Naive B cell (primary cell): ENCODE results near the gene STRC. TPM values are rescaled to one million over a fixed set of nuclear protein-coding genes. Genes with fewer than 3 reads are reported as not detected.
"Not testable (repeated sequence)": the region's sequence is repeated elsewhere in the genome, so short reads cannot be mapped to it uniquely, and the experiment has no call there.

Experiments used
- ATAC-seq, 2 donors: fragments of 150-1000 bp; cut with Tn5 transposase; 2 replicates each; pipeline ENCODE4 v1.10.0; 2021; ENCODE audit warnings: low read depth in 2 of 2, mild to moderate bottlenecking in 2 of 2, moderate library complexity in 2 of 2
- DNase-seq: peaks from one replicate; pipeline ENCODE4 v3.0.0; 2022
- H3K27ac Mint-ChIP-seq, 6 donors: one replicate each; pipeline ENCODE4 v1.8.0; 2020 to 2022; ENCODE audit warnings: mild to moderate bottlenecking in 6 of 6, mixed read lengths in 6 of 6, moderate library complexity in 5 of 6, inconsistent platforms in 2 of 6
- H3K27me3 Mint-ChIP-seq, 3 donors: one replicate each; pipeline ENCODE4 v1.8.0; 2021 to 2022; ENCODE audit warnings: mixed read lengths in 3 of 3, mild to moderate bottlenecking in 1 of 3
- H3K36me3 Mint-ChIP-seq, 2 donors: one replicate each; pipeline ENCODE4 v1.8.0; 2020 to 2022; ENCODE audit warnings: mixed read lengths in 2 of 2, inconsistent platforms in 1 of 2, mild to moderate bottlenecking in 1 of 2
- H3K4me1 Mint-ChIP-seq, 3 donors: one replicate each; pipeline ENCODE4 v1.8.0; 2020 to 2022; ENCODE audit warnings: mixed read lengths in 3 of 3, inconsistent platforms in 1 of 3, mild to moderate bottlenecking in 1 of 3, moderate library complexity in 1 of 3
- H3K4me3 Mint-ChIP-seq, 8 donors: one replicate each; pipeline ENCODE4 v1.8.0; 2020 to 2022; ENCODE audit warnings: mild to moderate bottlenecking in 8 of 8, mixed read lengths in 8 of 8, moderate library complexity in 8 of 8, inconsistent platforms in 2 of 8
- H3K9me3 Mint-ChIP-seq, 7 donors: one replicate each; pipeline ENCODE4 v1.8.0; 2020 to 2022; ENCODE audit warnings: mixed read lengths in 7 of 7, mild to moderate bottlenecking in 5 of 7, inconsistent platforms in 2 of 7, moderate library complexity in 1 of 7
- polyA plus RNA-seq, 6 donors: library from polyadenylated mRNA; unstranded; fragments of 300-500 nt; fragmentation: Illumina TruSeq; gene quantifications; one replicate each; pipeline ENCODE4 v1.2.3, GENCODE V29; 2021; ENCODE audit warnings: low read depth in 6 of 6

The STRC gene
- not detected for polyA plus RNA-seq

DNA sequence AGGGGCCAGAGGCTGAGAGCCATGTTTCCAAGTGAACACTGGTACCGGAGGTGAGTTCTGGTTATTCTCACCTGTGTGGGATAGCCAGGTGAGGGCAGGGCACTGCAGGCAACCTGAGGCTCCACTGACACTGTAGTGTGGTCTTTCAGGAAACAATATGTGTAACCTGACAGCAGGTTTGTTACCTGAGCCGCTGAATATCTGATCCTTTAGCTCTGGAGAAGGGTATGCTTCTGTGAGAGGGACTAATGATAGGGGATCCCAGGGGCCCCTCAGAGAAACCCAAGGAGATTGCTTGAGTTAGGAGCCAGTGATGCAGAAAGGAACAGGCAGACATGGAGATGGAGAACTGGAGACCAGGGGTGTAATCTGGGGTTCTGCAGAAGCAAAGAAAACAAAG lies at the start of gene STRC:
Gene STRC, minus strand, starts transcription at position 101 of the 400 bp plus-strand sequence. Its CDS starts 78 bp downstream, at position 23.
- DNase-seq, H3K4me1 Mint-ChIP-seq, H3K27ac Mint-ChIP-seq, H3K4me3 Mint-ChIP-seq, H3K9me3 Mint-ChIP-seq, ATAC-seq, H3K36me3 Mint-ChIP-seq: not testable (repeated sequence)
- H3K27me3 Mint-ChIP-seq: peaks cover 8 to 13% (median 12%) of the 10 kb centered on the region in 3 donors

DNA sequence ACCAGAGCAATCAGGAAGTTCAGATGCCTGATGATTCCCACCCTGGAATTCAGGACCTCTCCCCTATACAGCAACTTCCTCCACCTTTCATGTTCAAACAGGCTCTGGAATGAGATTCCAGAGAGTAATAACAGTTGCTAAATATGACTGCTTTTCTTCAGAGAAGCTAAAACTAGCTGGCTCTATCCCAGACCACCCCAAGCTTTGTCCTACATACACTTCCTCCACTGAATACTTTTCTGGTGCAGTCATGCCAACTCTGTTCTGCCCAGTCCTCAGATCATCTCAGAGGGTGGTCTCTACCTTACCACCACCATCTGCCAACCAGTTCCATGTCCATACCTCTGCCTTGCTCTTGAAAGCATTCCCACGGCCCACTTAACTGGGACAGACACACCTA lies 47.6 kb upstream of the STRC start:
- H3K36me3 Mint-ChIP-seq, ATAC-seq, DNase-seq, H3K27me3 Mint-ChIP-seq, H3K9me3 Mint-ChIP-seq, H3K4me3 Mint-ChIP-seq, H3K27ac Mint-ChIP-seq, H3K4me1 Mint-ChIP-seq: not testable (repeated sequence)

DNA sequence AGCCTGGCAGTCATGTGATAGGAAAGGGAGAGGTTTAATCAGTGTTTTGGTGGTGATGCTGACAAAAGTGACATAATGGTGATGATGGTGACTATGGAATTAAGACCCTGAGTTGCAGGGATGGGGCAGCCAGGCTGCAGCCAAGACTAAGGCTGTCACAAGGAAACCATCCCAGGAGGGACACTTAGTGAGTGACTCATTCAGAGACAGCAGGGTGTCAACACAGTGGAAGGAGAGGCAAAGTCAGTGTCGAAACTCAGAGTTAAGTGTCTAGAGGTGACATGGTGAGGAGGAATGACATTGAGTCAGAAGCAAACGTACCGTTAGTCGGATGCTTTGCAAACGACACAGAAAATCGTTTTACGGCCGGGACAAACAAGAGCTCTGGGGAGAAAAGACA lies 44.7 kb upstream of the STRC start:
- not testable (repeated sequence) for H3K27me3 Mint-ChIP-seq, H3K27ac Mint-ChIP-seq, H3K9me3 Mint-ChIP-seq, ATAC-seq, DNase-seq, H3K4me3 Mint-ChIP-seq, H3K4me1 Mint-ChIP-seq, H3K36me3 Mint-ChIP-seq

DNA sequence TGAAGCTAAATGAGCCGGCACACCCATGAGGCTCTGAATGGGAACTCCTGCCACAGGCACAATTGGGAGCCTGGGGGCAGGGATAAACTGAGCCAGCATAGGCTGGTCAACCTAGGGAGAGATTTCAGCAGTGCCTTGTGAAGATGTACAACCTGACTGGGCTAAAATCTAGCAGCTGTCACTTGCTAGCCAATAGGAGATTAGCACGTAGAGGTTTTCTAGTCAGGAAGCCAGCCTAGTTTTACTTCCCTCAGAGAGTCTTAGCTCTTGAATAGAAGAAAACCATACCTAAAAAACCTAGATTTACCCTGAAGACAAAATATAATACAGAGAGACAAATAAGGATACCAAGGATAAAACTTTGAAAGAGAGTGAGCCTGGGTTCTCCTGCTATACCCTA lies 43.7 kb upstream of the STRC start:
- ATAC-seq: peak; percentile 32 to 52
- H3K27me3 Mint-ChIP-seq, H3K4me1 Mint-ChIP-seq, H3K9me3 Mint-ChIP-seq, H3K27ac Mint-ChIP-seq, H3K4me3 Mint-ChIP-seq, DNase-seq, H3K36me3 Mint-ChIP-seq: not testable (repeated sequence)

DNA sequence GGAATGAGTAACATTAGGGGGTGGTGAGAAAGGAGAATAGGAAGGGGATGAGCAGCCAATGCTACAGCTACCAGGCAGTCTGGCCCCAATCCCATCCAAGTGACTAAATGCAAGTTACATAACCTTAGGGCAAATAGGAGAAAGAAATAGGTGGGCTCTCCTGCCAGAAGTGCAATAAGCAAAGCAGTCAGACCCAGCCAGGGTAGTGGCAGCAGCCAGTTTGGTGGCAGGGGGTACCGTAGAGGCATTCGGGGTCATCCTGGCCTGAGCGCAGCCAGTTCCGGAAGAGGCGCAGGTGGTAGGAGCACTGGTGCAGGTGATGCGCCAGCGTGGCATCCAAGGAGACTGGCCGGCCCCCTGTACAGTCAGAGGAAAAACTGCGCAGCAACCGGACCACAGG lies 41.1 kb upstream of the STRC start:
- not testable (repeated sequence) for H3K9me3 Mint-ChIP-seq, H3K4me3 Mint-ChIP-seq, DNase-seq, H3K27ac Mint-ChIP-seq, ATAC-seq, H3K36me3 Mint-ChIP-seq, H3K4me1 Mint-ChIP-seq, H3K27me3 Mint-ChIP-seq

DNA sequence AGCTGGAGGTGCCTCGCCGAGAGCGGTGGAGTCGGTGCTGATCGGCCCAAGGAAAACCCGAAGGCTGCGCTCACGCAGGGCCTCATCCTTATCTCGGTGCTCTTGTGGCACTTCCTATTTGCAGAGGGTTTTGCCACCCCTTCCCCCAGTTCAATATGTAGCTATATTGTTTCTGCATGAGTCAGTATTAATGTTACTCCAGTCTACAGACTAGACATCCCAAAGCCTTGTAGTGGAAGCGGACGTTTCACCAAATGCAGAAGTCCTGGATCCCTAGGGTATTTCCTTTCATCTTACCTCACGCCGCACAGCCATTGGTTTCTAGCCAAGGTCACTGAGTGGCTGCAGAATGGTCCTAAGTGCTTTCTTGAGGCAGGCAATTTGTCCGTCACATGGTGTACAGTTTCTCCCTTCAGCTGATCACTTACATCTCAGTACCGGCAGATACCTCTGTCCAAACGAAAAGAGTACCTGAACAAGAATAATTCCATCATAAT lies 30.9 kb upstream of the STRC start:
- H3K9me3 Mint-ChIP-seq, DNase-seq, H3K27me3 Mint-ChIP-seq, H3K27ac Mint-ChIP-seq: not testable (repeated sequence)
- ATAC-seq: peak; percentile 54 to 58
- H3K4me3 Mint-ChIP-seq: peak overlapping the region in 1 of 8 donors; percentile 60
- H3K36me3 Mint-ChIP-seq: peaks cover 0 to 15% of the 10 kb centered on the region in 2 donors
- peaks cover 0 to 10% (median 8%) of the 10 kb centered on the region in 3 donors for H3K4me1 Mint-ChIP-seq

DNA sequence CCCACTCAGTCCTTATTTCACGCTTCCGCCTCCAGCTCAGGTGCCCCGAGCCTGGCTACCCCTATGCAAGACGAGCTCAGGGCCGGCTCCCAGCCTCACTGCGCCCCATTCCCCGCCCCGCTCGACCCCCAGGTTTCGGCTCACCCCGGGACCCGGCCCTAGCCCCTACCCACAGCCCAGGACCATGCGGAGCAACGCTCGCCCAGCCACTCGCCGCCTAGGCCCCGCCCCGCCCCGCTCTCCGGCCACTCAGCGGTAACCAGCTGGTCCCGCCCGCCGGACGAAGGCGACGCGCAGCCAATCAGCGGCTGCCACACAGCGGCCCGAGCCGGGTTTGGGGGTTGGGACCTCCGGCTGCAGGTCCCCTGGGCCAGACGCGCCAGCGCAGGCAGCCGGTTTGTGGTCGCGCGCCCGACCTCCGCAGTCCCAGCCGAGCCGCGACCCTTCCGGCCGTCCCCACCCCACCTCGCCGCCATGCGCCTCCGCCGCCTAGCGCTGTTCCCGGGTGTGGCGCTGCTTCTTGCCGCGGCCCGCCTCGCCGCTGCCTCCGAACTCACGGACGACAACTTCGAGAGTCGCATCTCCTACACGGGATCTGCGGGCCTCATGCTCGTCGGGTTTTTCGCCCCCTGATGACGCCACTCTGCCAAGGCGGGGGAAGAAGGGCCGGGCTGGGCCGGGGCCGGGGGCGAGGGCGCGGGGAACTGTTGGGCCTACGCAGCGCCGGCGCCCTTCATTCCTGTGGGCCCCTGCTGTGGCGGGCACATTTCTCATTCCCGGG lies 30.2 kb upstream of the STRC start, which contains the start of gene CATSPER2:
Gene CATSPER2, minus strand, starts transcription at position 196 of the 781 bp plus-strand sequence. CDS start 783 bp downstream, outside the sequence.
- H3K27me3 Mint-ChIP-seq: no peaks in the 10 kb centered on the region
- ATAC-seq: peak in 1 of 2 donors; percentile 35
- no peak for DNase-seq
- peaks cover 0 to 15% of the 10 kb centered on the region in 2 donors for H3K36me3 Mint-ChIP-seq
- H3K9me3 Mint-ChIP-seq: no peaks in the 10 kb centered on the region
- H3K4me1 Mint-ChIP-seq: peaks cover 0 to 10% (median 8%) of the 10 kb centered on the region in 3 donors
- H3K4me3 Mint-ChIP-seq: peak within 1 kb of the TSS in 1 of 8 donors; percentile 15
- no peak within 1 kb of the TSS for H3K27ac Mint-ChIP-seq

DNA sequence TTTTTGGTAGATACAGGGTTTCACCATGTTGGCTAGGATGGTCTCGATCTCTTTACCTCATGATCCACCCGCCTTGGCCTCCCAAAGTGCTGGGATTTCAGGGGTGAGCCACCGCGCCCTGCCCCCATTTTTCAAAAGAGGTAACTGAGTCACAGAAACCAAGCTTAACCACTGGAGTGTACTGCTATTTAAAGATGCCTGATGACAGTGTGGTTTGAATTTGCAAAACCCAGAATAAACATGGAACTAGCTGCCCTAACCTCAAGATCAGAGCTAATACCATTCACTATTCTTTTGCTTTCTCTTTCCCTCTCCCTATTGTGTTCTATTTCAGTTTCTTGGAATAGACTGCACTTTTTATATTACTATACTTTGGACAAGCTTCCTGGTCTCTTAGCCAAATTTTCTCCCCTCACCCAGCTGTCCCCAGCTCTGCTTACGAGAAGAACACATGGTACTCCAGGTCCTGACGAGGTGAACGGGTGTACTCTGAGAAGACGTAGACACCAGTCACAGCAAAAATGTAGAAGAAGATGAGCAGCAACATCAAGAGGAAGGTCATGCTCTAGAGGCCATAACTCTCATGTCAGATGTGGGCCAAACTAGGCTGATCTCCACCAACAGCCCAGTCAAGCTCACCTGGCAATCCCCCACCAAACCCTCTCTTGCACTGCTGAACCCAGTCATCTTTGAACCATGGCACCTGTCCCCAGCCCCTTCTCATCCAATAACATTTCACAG lies 20.0 kb upstream of the STRC start:
- ATAC-seq: peak in 1 of 2 donors; percentile 35
- H3K4me3 Mint-ChIP-seq, H3K9me3 Mint-ChIP-seq, DNase-seq, H3K4me1 Mint-ChIP-seq, H3K36me3 Mint-ChIP-seq, H3K27me3 Mint-ChIP-seq: not testable (repeated sequence)
- H3K27ac Mint-ChIP-seq: peak overlapping the region in 2 of 6 donors; percentile 32 to 38

DNA sequence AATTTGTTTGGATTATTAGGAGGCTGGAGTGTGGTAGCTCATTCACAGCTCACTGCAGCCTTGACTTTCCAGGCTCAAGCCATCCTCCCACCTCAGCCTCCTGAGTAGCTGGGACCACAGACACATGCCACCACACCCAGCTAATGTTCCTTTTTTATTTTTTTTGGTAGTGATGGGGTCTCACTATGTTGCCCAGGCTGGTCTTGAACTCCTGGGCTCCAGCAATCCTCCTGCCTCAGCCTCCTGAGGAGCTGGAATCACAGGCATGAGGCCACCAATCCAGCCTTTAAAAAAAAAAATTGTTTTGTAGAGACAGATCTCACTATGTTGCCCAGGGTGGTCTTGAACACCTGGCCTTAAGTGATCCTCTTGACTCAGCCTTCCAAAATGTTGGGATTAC lies 8.3 kb upstream of the STRC start:
- peak overlapping the region in 2 of 6 donors; percentile 58 to 80 for H3K27ac Mint-ChIP-seq
- H3K27me3 Mint-ChIP-seq, DNase-seq, H3K4me3 Mint-ChIP-seq, ATAC-seq, H3K9me3 Mint-ChIP-seq, H3K4me1 Mint-ChIP-seq, H3K36me3 Mint-ChIP-seq: not testable (repeated sequence)

DNA sequence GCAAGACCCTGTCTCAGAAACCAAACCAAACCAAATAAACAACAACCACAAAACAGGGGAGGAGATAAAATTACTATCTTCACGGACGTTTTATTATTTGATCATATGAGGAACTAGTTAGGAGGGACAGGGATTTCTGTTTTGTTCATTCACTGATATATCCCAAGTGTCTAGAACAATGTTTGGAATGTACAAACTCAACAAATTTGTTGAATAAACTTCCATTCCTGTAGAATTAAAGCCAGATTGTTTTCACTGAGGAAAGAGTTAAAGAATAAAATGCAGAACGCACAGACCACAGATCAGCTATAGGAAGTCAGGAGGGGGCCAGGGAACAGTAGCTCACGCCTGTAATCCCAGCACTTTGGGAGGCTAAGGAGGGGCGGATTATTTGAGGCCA lies 6.5 kb upstream of the STRC start:
- DNase-seq: no peak
- no peak overlapping the region for H3K4me3 Mint-ChIP-seq
- peaks cover 9 to 14% (median 14%) of the 10 kb centered on the region in 3 donors for H3K27me3 Mint-ChIP-seq
- no peaks in the 10 kb centered on the region for H3K36me3 Mint-ChIP-seq
- ATAC-seq: no peak
- H3K9me3 Mint-ChIP-seq: no peaks in the 10 kb centered on the region
- no peaks in the 10 kb centered on the region for H3K4me1 Mint-ChIP-seq
- no peak overlapping the region for H3K27ac Mint-ChIP-seq

DNA sequence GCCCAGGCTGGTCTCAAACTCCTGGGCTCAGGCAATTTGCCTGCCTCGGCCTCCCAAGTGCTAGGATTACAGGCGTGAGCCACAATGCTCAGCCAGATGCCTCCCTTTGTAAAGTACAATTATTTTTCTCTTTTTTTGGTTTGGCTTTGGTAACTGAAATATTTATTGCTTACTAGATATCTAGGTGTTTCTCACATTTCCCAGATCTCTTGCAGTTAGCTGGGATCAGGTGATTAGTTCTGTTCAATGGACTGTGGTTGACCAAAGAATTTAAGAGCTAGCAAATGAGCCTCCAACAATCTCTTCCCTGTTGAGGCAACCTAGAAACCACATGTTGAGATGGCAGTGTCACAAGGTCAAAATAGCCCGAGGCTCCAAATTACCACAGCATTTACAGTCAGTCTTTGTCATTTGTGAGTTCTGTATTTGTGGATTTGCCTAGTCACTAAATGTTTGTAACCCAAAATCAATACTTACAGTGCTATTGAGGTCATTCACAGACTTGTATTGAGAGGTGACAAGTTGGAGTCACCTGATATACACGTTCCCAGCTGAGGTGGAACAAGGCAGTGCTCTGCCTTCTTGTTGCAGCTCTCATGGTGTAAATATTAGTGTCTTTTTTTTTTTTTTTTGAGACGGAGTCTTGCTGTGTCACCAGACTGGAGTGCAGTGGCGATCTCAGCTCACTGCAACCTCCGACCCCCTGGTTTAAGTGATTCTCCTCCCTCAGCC lies 3.6 kb upstream of the STRC start:
- H3K27ac Mint-ChIP-seq: peak overlapping the region in 1 of 6 donors; percentile 72
- not testable (repeated sequence) for H3K9me3 Mint-ChIP-seq, ATAC-seq, H3K4me1 Mint-ChIP-seq, H3K4me3 Mint-ChIP-seq, DNase-seq, H3K36me3 Mint-ChIP-seq
- H3K27me3 Mint-ChIP-seq: peaks cover 18 to 19% (median 19%) of the 10 kb centered on the region in 3 donors

DNA sequence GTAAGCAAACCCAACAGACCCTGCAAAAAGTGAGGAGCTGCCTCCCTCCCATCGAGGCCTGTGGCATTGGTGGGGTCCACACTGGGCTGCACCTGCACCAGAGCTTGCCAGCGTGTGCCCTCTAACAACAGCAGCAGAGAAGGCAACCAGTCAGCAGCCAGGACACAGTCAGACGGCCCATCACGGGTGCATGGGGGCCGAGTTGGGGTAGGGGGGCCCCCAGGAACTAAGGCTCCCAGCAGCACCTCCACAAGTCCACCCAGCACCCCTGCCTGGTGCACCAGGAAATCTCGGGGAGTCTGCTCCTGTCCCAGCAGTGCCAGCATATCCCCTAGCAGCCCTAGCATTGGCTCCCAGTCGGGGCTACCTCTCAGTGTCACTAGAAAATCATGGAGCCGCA lies 850 bp downstream of the STRC start:
- not testable (repeated sequence) for H3K36me3 Mint-ChIP-seq, H3K4me3 Mint-ChIP-seq, H3K4me1 Mint-ChIP-seq, H3K9me3 Mint-ChIP-seq, DNase-seq, H3K27ac Mint-ChIP-seq, ATAC-seq
- H3K27me3 Mint-ChIP-seq: peaks cover 8 to 13% (median 12%) of the 10 kb centered on the region in 3 donors

DNA sequence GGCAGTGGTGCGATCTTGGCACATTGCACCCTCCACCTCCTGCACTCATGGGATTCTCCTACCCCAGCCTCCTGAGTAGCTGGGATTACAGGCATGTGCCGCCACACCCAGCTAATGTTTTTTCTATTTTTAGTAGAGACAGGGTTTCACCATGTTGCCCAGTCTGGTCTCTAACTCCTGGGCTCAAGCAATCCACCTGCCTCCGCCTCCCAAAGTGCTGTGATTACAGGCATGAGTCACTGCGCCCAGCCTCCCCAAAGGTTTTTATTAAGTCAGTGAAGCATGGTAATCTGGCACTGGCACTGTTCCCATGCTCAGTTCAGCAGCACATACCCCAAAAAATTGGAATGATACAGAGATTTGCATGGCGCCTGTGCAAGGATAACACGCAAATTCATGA lies 16.4 kb downstream of the STRC start:
- H3K9me3 Mint-ChIP-seq, H3K4me3 Mint-ChIP-seq, H3K36me3 Mint-ChIP-seq, ATAC-seq, H3K4me1 Mint-ChIP-seq, H3K27ac Mint-ChIP-seq, DNase-seq: not testable (repeated sequence)
- H3K27me3 Mint-ChIP-seq: peaks cover 37 to 53% (median 50%) of the 10 kb centered on the region in 3 donors
